ENCODE measurements around the gene CD33. TPM values are rescaled to one million over a fixed set of nuclear protein-coding genes. Genes with fewer than 3 reads are reported as not detected.

The CD33 gene
- total and polyA plus RNA-seq, 2 of the 8 experiments (the other 6 are each of a cell fraction or from before 2014, with no cell fraction given): 0.06 TPM; not detected in 1

DNA sequence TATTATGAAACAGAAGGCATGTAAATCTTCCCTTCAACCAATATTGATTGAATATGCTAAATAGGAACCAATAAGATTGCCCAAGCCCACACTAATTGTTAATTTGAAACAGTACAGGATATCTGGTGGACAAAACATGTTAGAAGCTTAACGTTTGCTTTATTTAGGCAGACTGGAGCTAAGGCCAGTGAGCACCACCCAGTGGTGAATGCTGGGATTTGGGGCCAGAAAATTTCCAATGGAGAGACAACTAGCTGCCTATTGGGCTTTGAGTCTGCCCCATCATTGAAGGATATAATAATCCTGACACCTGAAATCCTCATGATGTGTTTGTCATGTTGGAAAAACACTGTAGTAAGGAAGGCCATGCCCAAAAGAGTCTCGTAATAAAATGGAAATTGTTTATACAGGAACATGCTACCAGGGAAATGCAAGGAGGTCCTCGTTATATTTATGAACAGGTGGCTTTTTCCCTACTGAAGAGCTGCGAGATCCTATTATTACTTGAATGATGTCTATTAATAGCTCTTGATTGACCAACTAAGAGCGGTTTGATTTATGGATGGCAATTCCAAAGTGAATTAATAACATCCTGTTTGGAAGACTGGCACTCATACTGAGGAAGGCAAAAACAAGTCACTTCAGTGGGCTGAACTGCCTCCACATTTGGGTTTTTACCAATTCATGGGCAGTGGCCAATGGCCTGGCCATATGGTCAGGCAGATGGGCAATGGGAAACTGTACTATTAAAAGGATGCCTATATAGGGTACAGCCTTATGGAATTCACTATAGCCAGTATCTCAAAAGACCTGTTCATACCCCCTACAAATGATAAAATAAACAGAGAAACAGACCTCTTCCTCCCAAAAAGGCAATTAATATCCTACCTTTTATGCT is 34.7 kb downstream of the CD33 start:
- Histone ChIP-seq H3K9ac (replicated peaks in 1 of 4; ENCODE audit: extremely low read depth in 1 of 4, low read depth in 3 of 4, low read length in 3 of 4) (no peak overlapping the region), H3K4ac (replicated peaks; ENCODE audit: insufficient read length, low read depth, low read length) (no peak overlapping the region), H3K18ac (ENCODE audit: extremely low read depth, low read length) (no peak overlapping the region), H4K5ac (ENCODE audit: insufficient read length, low read depth, low read length) (no peak overlapping the region), H2BK12ac (ENCODE audit: low read depth, low read length) (no peak overlapping the region), H4K91ac (replicated peaks; ENCODE audit: insufficient read length, low read length) (no peak overlapping the region), H2BK20ac (ENCODE audit: low read length) (no peak overlapping the region), H2BK120ac (replicated peaks; ENCODE audit: low read depth, low read length) (no peak overlapping the region), H3K4me1 (replicated peaks in 1 of 4; ENCODE audit: control insufficient read depth in 3 of 4, insufficient read depth in 4 of 4, low read length in 3 of 4) (peaks cover 0 to 6% (median 5%) of the 10 kb centered on the region in 4 experiments; a peak in 4 of 7 replicates), H3K79me1 (ENCODE audit: low read depth, low read length) (no peaks in the 10 kb centered on the region), H4K20me1 (replicated peaks in 1 of 2; ENCODE audit: control insufficient read depth in 1 of 2, insufficient read depth in 2 of 2, low read length in 2 of 2) (no peaks in the 10 kb centered on the region), H3K27me3 (replicated peaks in 1 of 4; ENCODE audit: control insufficient read depth in 3 of 4, extremely low read depth in 1 of 4, insufficient read depth in 3 of 4, low read length in 3 of 4) (no peaks in the 10 kb centered on the region), H3K4me2 (ENCODE audit: insufficient read depth in 1 of 2, low read depth in 2 of 2, low read length in 2 of 2) (no peak overlapping the region), H3K23ac (ENCODE audit: insufficient read length) (no peak overlapping the region), H3K23me2 (ENCODE audit: low read depth, low read length) (no peaks in the 10 kb centered on the region), H3K56ac (replicated peaks; ENCODE audit: insufficient read length, low read depth, low read length) (no peak overlapping the region), H3K4me3 (ENCODE audit: extremely low read depth in 1 of 4, insufficient read depth in 2 of 4, low read depth in 3 of 4, low read length in 4 of 4) (peak overlapping the region in 1 of 4 experiments; percentile 27; a peak in 1 of 8 replicates), H2BK15ac (ENCODE audit: low read length) (no peak overlapping the region), H2AFZ (ENCODE audit: low read length) (no peak overlapping the region), H2AK5ac (ENCODE audit: low read depth, low read length) (no peak overlapping the region), H4K8ac (ENCODE audit: extremely low read depth, insufficient read depth, low read length) (no peak overlapping the region), H3K27ac (ENCODE audit: low read depth, low read length) (no peak overlapping the region), H2BK5ac (ENCODE audit: low read depth, low read length) (no peak overlapping the region), H3K79me2 (ENCODE audit: control insufficient read depth in 1 of 2, insufficient read depth in 2 of 2, low read length in 2 of 2) (no peaks in the 10 kb centered on the region), H3K9me3 (ENCODE audit: insufficient read depth in 2 of 2, low read depth in 1 of 2, low read length in 1 of 2) (no peaks in the 10 kb centered on the region; a peak in 2 of 4 replicates), H3K36me3 (ENCODE audit: control insufficient read depth in 2 of 4, insufficient read depth in 4 of 4, low read length in 3 of 4) (no peaks in the 10 kb centered on the region), H3K14ac (ENCODE audit: insufficient read length) (no peak overlapping the region)
- FAIRE-seq (peak; percentile 94), DNase-seq (ENCODE audit: low read depth in 1 of 2, low spot score in 2 of 2) (peak; percentile 15 to 69)
- WGBS, 2 experiments (ENCODE audit: extremely low coverage in 1 of 2, insufficient coverage in 1 of 2, insufficient read length in 1 of 2, insufficient replicate concordance in 2 of 2, low coverage in 1 of 2, low lambda C conversion rate in 2 of 2, missing lambda C conversion rate in 1 of 2): 55% methylated on average over 5 of the region's 5 CpGs; no CpG with 5 or more reads in 1 of the 2 experiments
- ChIA-PET POLR2A (ENCODE audit: partially characterized antibody) (no interaction called here), CTCF (ENCODE audit: partially characterized antibody) (interaction anchor here (0.6 to 6.5 kb wide), 39 partner anchors 8 to 400 kb away, joined by 3 to 82 read pairs (median 4); partner anchors contain the start of gene SIGLECL1)
- TF ChIP-seq, protein P1, sequence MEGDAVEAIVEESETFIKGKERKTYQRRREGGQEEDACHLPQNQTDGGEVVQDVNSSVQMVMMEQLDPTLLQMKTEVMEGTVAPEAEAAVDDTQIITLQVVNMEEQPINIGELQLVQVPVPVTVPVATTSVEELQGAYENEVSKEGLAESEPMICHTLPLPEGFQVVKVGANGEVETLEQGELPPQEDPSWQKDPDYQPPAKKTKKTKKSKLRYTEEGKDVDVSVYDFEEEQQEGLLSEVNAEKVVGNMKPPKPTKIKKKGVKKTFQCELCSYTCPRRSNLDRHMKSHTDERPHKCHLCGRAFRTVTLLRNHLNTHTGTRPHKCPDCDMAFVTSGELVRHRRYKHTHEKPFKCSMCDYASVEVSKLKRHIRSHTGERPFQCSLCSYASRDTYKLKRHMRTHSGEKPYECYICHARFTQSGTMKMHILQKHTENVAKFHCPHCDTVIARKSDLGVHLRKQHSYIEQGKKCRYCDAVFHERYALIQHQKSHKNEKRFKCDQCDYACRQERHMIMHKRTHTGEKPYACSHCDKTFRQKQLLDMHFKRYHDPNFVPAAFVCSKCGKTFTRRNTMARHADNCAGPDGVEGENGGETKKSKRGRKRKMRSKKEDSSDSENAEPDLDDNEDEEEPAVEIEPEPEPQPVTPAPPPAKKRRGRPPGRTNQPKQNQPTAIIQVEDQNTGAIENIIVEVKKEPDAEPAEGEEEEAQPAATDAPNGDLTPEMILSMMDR (IDR thresholded peaks at IDR 0.05; ENCODE audit: control extremely low read depth in 1 of 3, insufficient read depth in 1 of 3, low read depth in 1 of 3, low read length in 3 of 3): peak; percentile 66 to 87 (median 82)
- TF ChIP-seq RFX5 (IDR thresholded peaks at IDR 0.05; ENCODE audit: borderline replicate concordance, low read depth, low read length) (no peak), TEAD4 (IDR thresholded peaks at IDR 0.05; ENCODE audit: low read depth, low read length) (no peak), RAD21 (IDR thresholded peaks at IDR 0.05 in 1 of 2, conservative IDR thresholded peaks at IDR 0.05 in 1 of 2; ENCODE audit: low read depth in 2 of 2, low read length in 2 of 2) (peak; percentile 82 to 85)
